GM21619 (cell line): Measurements from ENCODE around the gene CTU2.

ENCODE experiments used
- ATAC-seq: cut with Tn5 transposase; IDR thresholded peaks from one replicate; pipeline ENCODE4 v1.9.1; 2021; ENCODE audit not compliant: unreplicated experiment

Gene CTU2

DNA sequence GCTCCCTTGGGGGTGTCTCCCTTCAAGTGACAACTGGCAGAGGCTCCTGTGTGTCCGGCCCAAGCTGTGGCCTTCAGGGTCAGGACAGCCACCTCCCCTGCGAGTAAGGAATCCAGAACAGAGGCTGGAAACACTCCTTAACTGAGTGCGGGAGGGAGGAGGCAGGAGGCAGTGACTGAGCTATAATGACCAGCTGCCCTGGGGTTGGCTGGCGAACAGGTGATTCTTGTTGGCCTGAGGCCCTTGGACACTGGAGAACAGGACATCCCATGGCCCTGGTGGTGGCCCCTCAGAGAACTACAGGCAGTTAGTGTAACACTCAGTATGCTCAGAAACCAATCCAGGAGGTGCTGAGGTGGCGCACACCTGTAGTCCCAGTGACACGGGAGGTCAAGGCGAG is 10.6 kb upstream of the CTU2 start:
- no peak for ATAC-seq

DNA sequence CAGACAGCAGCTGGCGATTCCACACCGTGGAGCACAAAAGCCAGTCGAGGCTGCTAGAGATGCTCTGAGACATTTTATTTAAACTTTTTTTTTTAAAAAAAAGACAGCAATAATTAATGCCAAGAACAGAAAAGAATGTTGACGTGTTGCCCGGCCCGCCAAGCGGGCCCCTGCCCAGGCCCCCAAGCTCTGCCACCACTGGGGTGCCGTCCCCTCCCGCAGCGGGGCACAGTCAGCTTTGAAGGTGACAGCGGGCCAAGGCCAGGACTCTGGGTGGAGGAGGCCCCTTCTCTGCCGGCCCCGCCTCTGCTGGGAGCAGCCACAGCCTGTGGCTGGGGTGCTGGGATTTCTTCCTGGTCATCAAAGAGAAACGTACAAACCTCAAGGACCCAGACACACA is 9.9 kb upstream of the CTU2 start:
- ATAC-seq: no peak

DNA sequence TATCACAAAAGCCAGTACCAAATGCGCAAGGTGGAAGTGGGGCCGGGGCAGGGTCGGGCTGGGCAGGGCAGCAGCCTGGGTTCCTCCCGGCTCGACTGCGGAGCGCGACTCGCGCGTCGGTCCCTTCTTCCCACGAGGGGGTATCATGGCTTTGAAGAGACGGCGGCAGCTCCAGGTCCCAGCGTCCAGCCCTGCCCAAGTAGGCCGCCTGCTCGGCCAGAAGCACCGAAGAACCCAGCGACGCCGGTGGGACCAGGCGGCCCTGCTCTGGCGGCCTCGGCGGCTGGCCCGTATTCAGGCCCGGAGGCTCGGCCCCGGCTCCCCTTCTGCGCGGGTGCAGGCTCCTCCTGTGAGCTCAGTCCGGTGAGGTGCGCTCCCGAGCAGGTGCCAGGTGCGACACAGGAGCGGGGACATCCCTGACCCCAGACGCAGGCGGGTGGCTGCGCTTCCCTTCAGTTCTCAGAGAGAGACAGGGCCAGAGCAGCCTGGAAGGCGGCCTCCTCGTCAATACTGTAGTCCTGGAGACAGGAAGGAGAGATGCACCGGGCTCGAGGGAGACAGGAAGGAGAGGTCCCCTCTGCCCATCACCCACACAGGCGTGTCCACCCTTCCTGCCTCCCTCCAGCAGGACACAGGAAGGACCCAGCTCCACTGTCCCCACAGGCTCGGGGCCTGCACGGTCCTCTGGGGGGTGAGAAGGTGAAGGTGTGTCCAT is 9.0 kb upstream of the CTU2 start:
- ATAC-seq: no peak

- no peak for ATAC-seq
Observed at GRCh38 chr16:88697831-88698615, 8.3 kb upstream of the CTU2 start.

GRCh38 chr16:88698646-88699045 is 7.7 kb upstream of the CTU2 start:
- ATAC-seq: no peak

DNA sequence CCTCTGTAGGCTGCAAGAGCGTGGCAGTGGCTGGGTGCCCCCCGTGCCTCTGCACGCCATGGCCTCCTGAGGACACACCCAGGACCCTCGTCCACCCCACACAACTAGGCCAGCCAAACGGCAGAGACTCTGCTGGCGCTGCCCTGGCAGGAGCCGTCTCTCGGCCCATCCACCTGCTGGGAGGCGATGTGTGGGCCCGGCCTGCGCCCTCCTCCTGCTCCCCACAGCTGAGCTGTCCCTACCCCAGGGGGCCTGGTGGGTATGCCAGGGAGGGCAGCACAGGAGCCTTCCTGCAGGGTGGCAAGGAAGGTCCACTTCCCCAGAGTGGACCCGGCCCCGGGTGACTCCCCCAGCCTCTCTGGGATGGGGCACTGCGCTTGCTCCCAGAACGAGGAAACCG is 7.1 kb upstream of the CTU2 start:
- no peak for ATAC-seq

- no peak for ATAC-seq
Observed at GRCh38 chr16:88700322-88700635, 6.0 kb upstream of the CTU2 start.

DNA sequence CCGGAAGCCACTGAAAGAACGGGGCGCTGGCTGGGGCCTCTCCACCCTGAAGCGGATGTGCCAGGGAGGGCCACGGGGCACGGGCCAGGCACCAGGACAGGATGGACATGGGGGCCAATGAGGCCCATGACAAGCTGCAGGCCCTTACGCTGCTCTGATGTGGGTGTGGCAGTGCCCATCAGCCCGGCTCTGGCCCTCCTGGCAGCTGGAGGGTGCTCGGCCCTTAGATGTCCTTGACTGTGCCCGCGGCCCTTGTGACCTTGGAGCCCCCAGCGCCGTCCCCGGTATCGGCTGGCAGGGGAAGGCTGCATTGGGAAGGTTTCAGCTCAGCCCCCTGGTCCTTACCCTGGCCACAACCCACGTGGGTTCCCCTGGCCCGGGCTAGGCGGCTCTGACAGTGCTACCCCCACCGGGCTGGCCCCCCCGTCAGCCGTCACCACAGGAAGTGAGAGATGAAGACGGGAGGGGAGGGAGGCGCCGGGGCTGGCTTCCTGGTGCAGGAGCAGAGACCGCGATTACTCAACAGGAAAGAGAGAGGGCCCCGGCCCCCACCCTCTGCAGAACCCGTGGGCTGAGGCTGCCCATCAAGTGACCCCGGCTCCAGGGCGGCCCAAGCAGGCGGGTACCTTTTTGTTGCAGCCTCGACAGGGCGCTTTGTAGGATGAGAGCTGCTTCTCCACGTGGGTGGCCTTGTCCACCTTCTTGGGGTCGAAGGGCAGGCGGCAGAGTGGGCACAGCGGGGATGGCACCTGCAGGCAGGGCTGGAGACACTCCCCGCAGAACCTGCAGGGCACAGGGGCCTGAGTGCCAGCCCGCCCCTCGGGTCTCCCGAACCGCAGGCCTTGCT is 5.4 kb upstream of the CTU2 start:
- ATAC-seq: peak; percentile 63

- no peak for ATAC-seq
Observed at GRCh38 chr16:88701581-88702370, 4.5 kb upstream of the CTU2 start.

GRCh38 chr16:88702371-88703210 is 3.7 kb upstream of the CTU2 start:
- ATAC-seq: no peak

DNA sequence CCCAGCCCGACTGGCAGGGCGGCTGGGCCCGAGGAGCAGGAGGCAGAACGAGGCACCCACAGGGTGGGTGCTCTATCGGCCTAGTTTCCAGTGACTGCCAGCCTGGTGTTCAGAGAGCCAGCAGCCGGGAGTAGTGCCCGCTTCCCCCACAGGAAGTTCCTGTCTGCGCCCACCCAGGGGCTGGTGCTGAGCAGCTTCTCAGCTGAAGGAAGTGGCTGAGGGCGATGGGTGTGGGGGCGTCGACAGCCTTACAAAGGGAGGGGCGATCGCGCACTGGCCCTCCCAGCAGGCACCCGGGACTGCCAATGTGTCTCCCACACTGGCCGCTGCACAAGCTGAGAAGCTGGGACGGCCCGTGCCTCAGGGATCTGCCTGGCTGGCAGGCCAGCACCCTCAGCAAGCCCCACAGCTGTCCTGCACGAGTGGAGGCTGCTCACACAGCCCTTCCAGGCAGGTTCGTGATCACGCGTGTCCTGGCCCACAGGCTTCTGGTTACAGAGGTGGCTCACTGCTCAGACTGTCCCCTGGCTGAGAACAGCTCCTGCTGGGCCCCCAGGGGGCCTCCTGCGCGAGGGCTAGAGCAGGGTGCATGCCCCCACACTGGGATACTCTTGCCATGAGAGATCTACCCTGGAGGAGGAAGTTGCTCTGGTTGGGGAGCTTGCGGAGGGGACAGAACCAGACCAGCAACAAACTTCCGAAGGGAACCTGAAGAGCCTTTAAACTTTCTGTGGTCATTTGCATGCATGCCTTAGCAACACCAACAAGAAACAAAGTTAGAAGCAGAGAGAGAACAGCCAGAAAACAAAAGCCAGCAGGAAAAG is 2.6 kb upstream of the CTU2 start:
- ATAC-seq: no peak

DNA sequence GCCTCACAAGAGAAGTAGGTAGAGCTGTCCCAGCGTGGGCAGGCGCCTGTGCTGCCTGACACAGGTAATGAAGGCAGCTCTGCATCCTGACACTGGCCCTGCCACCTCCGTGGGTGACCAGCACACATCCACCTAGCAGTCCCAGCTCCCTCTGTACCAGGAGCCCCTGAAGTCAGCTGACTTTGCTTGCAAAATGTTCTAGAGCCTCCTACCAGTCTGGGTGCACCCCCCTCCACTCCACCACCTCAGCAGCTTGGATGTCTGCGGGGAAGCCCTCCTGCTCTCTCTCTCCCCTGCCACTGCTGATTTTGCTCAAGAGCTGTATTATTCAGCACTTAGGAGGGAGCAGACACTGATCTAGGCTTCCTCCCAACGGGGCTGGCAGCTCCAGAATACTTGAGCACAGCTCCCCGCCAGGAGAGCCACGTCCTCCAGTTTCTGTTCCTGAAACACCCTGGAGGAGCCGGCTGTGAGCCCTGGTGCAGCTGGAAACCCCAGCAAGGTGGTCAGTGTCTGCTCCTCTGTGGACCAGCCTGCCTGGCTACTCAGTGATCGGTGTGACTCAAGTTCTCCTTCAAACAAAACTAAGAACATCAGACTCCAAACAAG is 1.1 kb upstream of the CTU2 start:
- no peak for ATAC-seq

- peak; percentile 5 for ATAC-seq
Observed at GRCh38 chr16:88705801-88706228, 488 bp upstream of the CTU2 start.

DNA sequence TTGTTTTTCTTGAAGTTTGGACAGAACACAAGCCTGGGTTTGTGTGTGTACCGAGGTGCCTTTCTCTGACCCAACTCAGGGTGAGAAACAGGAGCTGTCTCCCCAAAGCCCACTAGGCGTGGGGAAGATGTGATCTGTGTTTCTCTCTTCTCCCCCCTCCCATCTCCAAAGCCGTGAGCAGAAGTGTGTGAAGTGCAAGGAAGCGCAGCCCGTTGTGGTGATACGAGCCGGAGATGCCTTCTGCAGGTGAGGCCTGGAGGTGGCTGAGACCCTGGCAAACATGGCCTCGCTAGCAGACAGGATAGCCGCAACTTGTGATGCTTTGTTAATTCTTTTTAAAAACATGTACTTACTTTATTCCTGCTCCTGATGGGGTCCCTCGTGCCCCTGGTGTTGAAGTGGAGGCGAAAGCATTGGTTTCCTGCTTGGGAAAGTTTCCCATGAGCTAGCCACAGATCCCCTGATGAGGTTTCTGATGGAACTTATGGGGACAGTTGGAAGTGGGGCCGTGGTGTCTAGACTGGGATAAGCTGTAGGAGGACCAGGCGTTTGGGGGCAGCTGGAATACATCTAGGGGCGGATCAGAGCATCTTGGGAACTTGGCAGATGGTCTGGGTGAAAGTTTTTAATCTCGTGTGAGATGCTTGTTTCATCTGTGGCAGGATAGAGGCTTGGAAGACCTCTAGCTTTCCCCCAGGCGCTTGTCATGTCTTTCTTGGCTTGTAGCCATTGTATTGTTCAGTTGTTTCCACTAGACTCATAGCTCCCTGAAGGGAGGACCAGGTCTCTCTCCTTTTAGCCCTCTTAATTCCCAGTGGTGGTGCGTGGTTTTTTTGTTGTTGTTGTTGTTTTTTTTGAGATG is 893 bp downstream of the CTU2 start:
- ATAC-seq: no peak

GRCh38 chr16:88710556-88710955 is 4.3 kb downstream of the CTU2 start:
- no peak for ATAC-seq

GRCh38 chr16:88711750-88712340 is 5.5 kb downstream of the CTU2 start:
- ATAC-seq: no peak

GRCh38 chr16:88712362-88712979 is 6.2 kb downstream of the CTU2 start:
- ATAC-seq: no peak
